ENCODE measurements around the gene ECI1.

GRCh38 chr16:2280461-2280860 is 29.1 kb upstream of the ECI1 start:
- TF ChIP-seq, protein P1, sequence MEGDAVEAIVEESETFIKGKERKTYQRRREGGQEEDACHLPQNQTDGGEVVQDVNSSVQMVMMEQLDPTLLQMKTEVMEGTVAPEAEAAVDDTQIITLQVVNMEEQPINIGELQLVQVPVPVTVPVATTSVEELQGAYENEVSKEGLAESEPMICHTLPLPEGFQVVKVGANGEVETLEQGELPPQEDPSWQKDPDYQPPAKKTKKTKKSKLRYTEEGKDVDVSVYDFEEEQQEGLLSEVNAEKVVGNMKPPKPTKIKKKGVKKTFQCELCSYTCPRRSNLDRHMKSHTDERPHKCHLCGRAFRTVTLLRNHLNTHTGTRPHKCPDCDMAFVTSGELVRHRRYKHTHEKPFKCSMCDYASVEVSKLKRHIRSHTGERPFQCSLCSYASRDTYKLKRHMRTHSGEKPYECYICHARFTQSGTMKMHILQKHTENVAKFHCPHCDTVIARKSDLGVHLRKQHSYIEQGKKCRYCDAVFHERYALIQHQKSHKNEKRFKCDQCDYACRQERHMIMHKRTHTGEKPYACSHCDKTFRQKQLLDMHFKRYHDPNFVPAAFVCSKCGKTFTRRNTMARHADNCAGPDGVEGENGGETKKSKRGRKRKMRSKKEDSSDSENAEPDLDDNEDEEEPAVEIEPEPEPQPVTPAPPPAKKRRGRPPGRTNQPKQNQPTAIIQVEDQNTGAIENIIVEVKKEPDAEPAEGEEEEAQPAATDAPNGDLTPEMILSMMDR (conservative IDR thresholded peaks at IDR 0.05) = no peak
- TF ChIP-seq ZFX (IDR thresholded peaks at IDR 0.05) = no peak
